Measurements from ENCODE around the gene SENP5.

Gene SENP5

GRCh38 chr3:196886144-196886543 is 18.4 kb downstream of the SENP5 start:
- DNase-seq: peak; percentile 32 to 37

- no peak for DNase-seq
Observed at GRCh38 chr3:196889844-196890708, 22.4 kb downstream of the SENP5 start.

DNA sequence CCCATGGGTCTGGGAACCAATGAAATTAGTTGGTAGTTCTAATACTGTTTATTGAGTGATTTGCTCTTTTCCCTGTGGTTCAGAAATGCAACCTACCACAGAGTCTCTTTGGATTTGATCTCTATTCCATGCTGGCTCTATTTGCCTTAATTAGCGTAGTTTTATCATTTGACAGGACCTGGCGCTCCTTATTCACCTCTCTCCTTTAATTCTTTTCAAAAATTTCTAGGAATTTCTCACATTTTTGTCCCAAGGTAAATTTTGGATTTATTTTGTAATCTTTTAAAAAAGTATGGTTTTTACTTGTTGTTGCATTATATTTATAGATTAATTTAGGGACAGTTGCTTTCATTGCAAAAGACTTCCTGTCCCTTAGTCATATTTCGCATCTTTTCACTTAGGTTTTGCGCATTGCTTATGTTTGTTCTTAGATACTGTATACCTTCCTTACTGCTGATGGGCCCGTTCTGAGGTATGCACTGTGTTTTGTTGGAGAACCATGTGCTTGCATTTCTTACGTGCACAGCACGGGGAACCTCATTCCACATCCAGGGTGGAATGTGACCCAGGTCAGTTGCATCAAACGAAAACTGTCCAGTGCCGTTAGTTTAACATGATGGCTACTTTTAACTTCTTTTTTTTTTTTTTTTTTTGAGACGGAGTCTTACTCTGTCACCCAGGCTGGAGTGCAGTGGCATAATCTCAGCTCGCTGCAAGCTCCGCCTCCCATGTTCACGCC is 27.0 kb downstream of the SENP5 start:
- no peak for DNase-seq

DNA sequence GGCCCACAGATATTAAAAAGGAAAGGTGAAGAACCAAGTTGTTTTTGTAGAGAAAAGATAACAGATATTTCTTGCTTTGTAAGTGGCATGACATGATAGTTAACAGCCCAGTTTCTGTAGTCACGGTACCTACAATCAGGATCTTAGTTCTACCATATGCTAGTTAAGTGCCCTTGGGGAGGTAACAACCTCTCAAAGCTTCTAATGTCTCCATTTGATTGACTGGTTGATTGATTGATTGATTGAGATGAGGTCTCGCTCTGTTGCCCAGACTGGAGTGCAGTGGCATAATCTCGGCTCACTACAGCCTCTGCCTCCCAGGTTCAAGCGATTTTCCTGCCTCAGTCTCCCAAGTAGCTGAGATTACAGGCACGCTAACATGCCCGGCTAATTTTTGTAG is 28.5 kb downstream of the SENP5 start:
- DNase-seq: no peak

DNA sequence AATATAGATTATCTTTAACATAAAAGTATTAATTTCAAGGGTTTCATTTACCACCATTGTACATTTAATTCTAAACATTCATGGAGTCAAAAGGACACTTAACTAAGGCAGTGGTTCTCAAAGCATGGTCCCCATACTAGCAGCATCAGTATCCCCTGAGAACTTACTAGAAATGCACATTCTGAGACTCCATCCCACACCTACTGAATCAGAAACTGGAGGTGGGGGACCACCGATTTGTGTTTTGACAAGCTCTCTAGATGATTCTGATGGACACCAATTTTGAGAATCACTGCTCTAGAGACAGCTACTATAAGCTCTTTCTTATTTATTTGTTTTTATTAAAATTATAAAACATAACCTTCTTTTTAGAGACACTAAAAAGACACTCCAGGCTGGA is 34.0 kb downstream of the SENP5 start:
- no peak for DNase-seq

DNA sequence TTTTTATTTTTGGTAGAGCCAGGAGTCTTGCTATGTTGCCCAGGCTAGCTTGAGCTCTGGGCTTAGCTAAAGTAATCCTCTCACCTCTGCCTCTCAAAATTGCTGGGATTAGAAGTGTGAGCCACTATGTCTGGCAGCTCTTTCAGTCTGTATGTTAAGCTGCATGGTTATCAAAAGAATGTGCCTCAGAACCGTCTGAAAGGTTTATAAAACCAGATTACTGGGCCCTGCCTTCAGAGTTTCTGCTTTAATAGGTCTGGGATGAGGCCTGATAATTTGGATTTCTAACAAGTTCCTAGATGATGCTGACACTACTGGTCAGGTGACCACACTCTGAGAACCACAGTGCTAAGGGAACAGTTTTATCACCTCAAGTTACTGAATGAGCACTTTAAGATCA is 34.6 kb downstream of the SENP5 start:
- DNase-seq: no peak

DNA sequence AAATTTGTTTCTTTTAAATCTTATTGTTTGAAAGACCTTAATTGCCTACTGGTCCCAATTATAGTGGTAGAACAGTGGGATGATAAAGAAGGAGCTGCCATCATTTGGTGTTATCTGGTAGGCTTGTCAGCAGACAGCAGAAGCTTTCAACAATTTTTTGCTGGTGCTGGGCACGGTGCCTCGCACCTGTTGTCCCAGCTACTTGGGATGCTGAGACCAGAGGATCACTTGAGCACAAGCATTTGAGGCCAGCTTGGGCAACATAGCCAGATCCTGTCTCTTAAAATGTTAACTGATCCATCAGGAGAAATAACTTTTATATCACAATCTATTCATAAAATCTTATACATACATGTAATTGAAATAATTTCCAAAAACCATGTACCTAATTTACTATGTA is 36.0 kb downstream of the SENP5 start:
- no peak for DNase-seq

DNA sequence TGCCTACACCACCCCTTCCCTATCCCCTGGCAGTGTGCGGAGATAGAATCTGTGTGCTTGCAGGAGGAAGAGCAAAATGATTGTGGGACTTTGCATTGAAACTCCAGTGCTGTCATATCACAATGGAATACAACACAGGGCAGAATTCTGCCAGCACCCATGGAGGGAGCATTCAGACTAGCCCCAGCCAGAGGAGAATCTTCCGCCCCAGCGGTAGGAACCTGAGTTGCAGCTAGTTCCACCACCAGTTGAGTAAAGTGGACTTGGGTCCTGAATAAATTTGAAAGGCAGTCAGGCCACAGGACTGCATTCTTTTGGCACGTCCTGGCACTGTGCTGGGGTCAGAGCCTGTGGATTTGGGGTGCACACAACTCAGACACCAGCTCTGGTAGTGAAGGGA is 47.1 kb downstream of the SENP5 start:
- no peak for DNase-seq

DNA sequence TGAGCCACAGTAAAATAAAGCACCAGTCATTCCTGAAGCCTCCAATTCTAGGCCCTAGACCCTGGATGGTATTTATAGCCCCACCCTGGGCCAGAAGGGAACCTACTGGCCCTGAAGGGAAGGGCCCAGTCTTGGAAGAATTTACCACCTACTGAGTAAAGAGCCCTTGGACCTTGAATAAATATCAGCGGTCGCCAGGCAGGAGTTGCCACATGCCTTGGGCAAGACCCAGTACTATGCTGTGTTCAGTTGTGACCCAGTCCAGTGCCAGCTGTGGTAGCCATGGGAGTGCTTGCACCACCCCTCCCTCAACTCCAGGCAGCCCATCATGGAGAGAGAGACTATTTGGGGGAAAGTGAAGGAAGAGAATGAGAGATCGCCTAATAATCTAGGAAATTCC is 47.7 kb downstream of the SENP5 start:
- no peak for DNase-seq

DNA sequence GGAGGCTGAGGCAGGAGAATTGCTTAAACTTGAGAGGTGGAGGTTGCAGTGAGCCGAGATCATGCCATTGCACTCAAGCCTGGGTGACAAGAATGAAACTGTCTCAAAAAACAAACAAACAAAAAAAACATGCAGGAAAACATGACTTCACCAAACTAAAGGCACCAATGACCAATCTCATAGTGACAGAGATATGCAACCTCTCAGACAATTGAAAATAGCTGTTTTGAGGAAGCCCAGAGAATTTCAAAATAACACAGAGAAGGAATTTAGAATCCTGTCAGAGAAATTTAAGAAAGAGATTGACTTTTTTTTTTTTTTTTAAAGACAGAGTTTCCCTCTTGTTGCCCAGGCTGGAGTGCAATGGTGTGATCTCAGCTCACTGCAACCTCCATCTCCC is 48.5 kb downstream of the SENP5 start:
- DNase-seq: no peak

DNA sequence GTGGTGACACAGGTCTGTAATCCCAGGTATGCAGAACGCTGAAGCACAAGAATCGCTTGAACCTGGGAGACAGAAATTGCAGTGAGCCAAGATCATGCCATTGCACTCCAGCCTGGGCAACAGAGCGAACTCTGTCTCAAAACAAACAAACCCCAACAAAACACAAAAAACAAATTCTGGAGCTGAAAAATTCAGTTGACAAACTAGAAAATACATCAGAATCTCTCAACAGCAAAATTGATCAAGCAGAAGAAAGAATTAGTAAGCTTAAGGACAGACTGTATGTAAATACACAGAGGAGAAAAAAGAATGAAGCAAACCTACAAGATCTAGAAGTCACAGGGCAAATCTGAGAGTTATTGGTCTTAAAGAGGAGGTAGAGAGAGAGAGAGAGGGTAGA is 49.3 kb downstream of the SENP5 start:
- no peak for DNase-seq

GRCh38 chr3:196918968-196919367 is 51.2 kb downstream of the SENP5 start:
- no peak for DNase-seq

- DNase-seq: no peak
Observed at GRCh38 chr3:196920733-196921132, 53.0 kb downstream of the SENP5 start.

GRCh38 chr3:196927571-196928453 is 60.1 kb downstream of the SENP5 start:
- no peak for DNase-seq

- DNase-seq: no peak
Observed at GRCh38 chr3:196931157-196931556, 63.4 kb downstream of the SENP5 start.

DNA sequence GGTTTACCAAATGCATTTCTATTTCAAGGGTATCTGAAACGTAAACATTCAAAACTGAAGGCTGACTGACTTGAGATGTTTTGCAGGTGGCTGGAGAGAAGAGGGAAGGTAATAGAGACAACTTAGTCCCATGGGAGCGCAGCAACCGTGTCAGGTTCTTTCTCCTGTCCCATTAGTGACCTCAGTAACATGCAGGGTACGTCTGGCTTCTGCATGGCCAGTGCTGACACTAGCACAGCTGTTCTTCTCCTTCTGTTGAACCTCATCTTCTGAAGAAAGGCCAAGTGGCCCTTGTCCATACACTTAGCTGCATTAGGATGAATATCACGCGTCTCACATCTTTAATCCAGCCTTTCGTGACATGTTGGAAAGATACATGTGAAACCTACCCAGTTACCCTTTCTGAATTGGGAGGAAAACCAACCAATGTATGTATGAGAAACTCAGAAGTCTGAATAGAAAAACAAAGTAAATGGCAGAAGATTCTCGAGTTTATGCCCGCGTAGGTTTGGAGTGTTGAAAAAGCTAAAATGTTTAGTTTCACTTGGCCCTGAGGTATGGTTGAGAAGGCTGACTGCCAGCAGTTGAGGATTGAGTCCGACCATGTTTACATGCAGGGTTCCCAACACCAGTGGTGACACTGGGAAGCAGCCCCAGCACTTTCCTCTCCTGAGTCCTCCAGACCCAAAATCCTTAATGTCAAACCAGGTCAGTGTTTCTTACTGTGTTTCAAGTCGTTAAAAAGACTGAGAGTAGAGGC is 64.3 kb downstream of the SENP5 start:
- DNase-seq: no peak

GRCh38 chr3:196932600-196932999 is 64.9 kb downstream of the SENP5 start:
- DNase-seq: no peak

GRCh38 chr3:196936288-196936687 is 68.6 kb downstream of the SENP5 start:
- DNase-seq: no peak

GRCh38 chr3:196938124-196938523 is 70.4 kb downstream of the SENP5 start:
- DNase-seq: no peak

DNA sequence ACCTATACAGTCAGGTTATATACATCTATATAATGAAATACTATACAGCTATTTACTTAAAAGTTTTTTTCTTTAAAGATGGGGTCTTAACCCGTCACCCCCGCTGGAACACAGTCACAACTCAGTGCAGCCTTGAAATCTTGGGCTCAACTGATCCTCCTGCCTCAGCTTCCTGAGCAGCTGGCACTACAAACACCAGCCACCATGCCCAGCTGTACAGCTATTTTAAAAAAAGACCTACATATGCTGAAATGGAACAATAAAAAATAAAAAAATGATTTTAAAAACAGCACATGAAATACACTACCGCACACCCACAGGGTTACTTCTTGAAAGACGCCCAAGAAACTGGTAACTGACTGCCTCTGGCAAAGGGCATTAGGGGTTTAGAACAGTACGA is 70.9 kb downstream of the SENP5 start:
- no peak for DNase-seq

- DNase-seq: peak; percentile 82
Observed at GRCh38 chr3:196941729-196942225, 74.1 kb downstream of the SENP5 start.

DNA sequence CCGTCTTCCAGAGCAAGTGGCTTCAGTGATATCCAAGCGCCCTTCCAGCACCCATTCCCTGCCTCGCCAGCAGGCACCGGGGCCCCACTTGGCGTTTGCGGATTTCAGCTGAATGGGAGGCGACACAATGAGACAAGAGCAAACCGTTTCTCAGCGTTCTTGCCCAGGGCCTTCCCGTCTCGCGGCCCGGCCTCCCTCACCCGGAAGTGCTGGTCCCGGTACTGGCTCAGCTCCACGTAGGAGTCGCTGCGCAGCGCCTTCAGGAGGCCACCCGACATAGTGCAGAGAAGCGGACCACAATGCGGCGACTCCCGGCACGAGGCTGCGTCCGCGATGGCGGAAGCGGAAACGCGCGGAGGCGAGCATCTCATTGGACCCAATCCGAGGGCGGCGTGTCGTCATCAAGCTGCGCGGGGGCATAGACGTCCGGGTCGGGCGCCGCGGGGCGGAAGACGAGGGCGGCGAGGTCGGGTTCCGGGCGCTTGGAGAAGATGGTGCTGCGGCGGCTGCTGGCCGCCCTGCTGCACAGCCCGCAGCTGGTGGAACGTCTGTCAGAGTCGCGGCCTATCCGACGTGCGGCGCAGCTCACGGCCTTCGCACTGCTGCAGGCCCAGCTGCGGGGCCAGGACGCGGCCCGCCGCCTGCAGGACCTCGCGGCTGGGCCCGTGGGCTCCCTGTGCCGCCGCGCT is 74.7 kb downstream of the SENP5 start, which contains the start of gene NCBP2:
Gene NCBP2, minus strand, starts transcription at position 303 of the 689 bp plus-strand sequence. Its CDS starts 25 bp downstream, at position 278.
- DNase-seq: peak; percentile 100

All from activated T-cell treated with anti-CD3 and anti-CD28 coated beads, Interleukin-2, amount 50 U/mL, for 48 hours (primary cell).